ENCODE measurements around the gene DPEP1.
A peak's percentile ranks its signal among the peaks of the same experiment; 100 is the strongest.
"Not testable (repeated sequence)": the region's sequence is repeated elsewhere in the genome, so short reads cannot be mapped to it uniquely, and the experiment has no call there.

DPEP1 gene

DNA sequence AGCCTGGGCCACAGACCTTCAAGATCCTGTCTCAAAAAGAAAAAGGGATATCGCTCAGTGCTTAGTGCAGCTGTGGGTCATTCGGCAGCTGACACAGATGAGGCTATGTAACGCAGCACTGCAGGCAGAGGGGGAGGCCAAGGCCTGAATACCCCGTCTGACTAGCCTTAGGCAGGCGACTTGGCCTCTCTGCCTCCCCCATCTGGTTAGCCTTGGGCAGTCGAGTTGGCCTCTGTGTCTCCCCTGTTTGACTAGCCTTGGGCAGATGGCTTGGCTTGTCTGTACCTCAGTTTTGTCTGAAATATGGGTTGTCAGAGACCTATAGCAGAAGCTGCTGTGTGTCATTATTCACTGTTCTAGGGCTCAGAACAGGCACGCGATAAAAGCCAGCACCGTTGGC lies 54.2 kb downstream of the DPEP1 start:
- H3K36me3 ChIP-seq (ENCODE audit: insufficient read depth, low read length) = peaks cover 31% of the 10 kb centered on the region
- no peaks in the 10 kb centered on the region for H3K27me3 ChIP-seq (ENCODE audit: insufficient read depth, low read length)
- no peak overlapping the region for H3K4me3 ChIP-seq (ENCODE audit: low read length)
- H3K9me3 ChIP-seq (ENCODE audit: low read length) = peaks cover 11% of the 10 kb centered on the region
- no peaks in the 10 kb centered on the region for H3K4me1 ChIP-seq (ENCODE audit: insufficient read depth, low read length)
- no peak overlapping the region for H2AFZ ChIP-seq (ENCODE audit: low read depth, low read length)

DNA sequence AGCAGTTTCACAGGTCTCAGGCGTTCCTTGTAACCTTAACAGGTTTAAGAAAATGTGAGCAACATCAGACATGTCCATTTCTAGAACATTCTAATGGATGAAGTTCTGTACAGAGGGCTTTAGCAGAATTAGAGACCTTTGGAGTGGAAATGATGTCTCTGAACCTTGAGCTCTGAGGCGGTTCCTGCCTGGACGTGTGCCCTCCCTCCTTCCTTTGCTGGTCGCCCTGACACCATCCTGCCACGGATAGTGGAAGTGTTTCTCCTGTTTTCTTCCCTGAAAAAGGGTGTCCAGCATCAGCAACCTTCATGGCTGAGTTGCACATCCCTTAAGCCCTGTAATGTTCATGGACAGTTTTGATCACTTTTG lies 55.3 kb downstream of the DPEP1 start:
- peaks cover 8% of the 10 kb centered on the region for H3K9me3 ChIP-seq (ENCODE audit: low read length)
- H3K36me3 ChIP-seq (ENCODE audit: insufficient read depth, low read length) = peaks cover 22% of the 10 kb centered on the region
- H2AFZ ChIP-seq (ENCODE audit: low read depth, low read length) = no peak overlapping the region
- no peaks in the 10 kb centered on the region for H3K4me1 ChIP-seq (ENCODE audit: insufficient read depth, low read length)
- H3K27me3 ChIP-seq (ENCODE audit: insufficient read depth, low read length) = no peaks in the 10 kb centered on the region
- no peak overlapping the region for H3K4me3 ChIP-seq (ENCODE audit: low read length)

- Histone ChIP-seq H3K36me3 (ENCODE audit: insufficient read depth, low read length) (peaks cover 14% of the 10 kb centered on the region), H3K4me3 (ENCODE audit: low read length) (no peak overlapping the region)
Observed at GRCh38 chr16:89669755-89670154, 56.3 kb downstream of the DPEP1 start.

DNA sequence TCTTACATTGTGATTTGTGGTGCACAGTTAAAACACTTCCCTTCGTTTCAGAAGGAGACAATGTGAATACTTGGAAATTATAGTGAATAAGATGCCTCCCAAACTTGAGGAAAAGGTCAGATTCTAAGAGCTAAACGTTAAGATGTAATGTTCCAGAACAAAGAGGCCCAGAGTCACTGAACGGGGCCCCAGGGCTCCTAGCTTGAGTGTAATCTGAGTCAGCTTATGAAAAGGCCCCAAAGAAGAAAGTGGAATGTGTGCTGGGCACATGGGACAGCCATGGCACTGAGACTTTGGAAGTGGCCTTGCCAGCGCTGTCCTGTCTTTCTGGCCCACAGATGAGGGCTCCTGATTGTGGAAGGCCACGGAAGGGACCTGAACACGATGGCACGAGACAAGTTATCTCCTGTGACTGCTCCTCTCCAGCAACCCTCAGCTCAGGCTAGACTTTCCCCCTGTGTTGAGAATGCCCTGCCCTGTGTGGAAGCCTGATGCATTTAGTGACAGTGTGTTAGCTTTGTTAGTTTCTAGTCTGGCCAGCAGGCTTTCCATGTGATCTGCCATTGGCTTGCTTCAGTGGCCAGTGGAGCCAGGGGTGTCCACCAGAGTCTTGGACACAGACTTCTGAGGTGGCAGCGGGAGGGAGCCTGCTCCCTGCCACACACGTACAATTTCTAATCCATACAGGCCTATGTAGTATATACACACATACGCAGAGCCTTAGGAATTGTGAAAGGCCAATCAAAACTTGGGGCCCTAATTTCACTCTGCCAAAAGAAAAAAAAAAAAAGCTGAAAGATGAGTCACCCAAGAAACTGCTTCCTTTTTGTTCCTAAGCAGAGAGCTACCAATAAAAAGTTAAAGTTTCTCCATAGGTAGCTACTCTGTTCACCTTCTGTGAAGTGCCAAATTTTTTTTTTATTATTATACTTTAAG lies 57.3 kb downstream of the DPEP1 start:
- no peaks in the 10 kb centered on the region for H3K4me1 ChIP-seq (ENCODE audit: insufficient read depth, low read length)
- H3K9me3 ChIP-seq (ENCODE audit: low read length) = peaks cover 3% of the 10 kb centered on the region

More at GRCh38 chr16:89669755-89670154, 56.3 kb downstream of the DPEP1 start:
- Histone ChIP-seq H3K4me1 (ENCODE audit: insufficient read depth, low read length) (no peaks in the 10 kb centered on the region), H3K9me3 (ENCODE audit: low read length) (peaks cover 5% of the 10 kb centered on the region), H3K27me3 (ENCODE audit: insufficient read depth, low read length) (no peaks in the 10 kb centered on the region), H2AFZ (ENCODE audit: low read depth, low read length) (no peak overlapping the region)

GRCh38 chr16:89671565-89671964 lies 58.1 kb downstream of the DPEP1 start:
- H3K4me1 ChIP-seq (ENCODE audit: insufficient read depth, low read length); H3K4me3 ChIP-seq (ENCODE audit: low read length): not testable (repeated sequence)

More for the DNA sequence above, 57.3 kb downstream of the DPEP1 start:
- Histone ChIP-seq H3K36me3 (ENCODE audit: insufficient read depth, low read length) (peaks cover 10% of the 10 kb centered on the region), H3K27me3 (ENCODE audit: insufficient read depth, low read length) (no peaks in the 10 kb centered on the region), H2AFZ (ENCODE audit: low read depth, low read length) (no peak overlapping the region), H3K4me3 (ENCODE audit: low read length) (no peak overlapping the region)

GRCh38 chr16:89672177-89672941 lies 58.9 kb downstream of the DPEP1 start:
- Histone ChIP-seq H3K27me3 (ENCODE audit: insufficient read depth, low read length) (no peaks in the 10 kb centered on the region), H3K4me3 (ENCODE audit: low read length) (no peak overlapping the region), H3K9me3 (ENCODE audit: low read length) (peaks cover 2% of the 10 kb centered on the region), H3K36me3 (ENCODE audit: insufficient read depth, low read length) (peaks cover 10% of the 10 kb centered on the region), H2AFZ (ENCODE audit: low read depth, low read length) (no peak overlapping the region), H3K4me1 (ENCODE audit: insufficient read depth, low read length) (no peaks in the 10 kb centered on the region)

More at GRCh38 chr16:89671565-89671964, 58.1 kb downstream of the DPEP1 start:
- not testable (repeated sequence) for H2AFZ ChIP-seq (ENCODE audit: low read depth, low read length); H3K9me3 ChIP-seq (ENCODE audit: low read length); H3K27me3 ChIP-seq (ENCODE audit: insufficient read depth, low read length)
- H3K36me3 ChIP-seq (ENCODE audit: insufficient read depth, low read length) = peaks cover 10% of the 10 kb centered on the region

GRCh38 chr16:89678258-89678657 lies 64.8 kb downstream of the DPEP1 start:
- Histone ChIP-seq H3K9me3 (ENCODE audit: low read length) (peaks cover 6% of the 10 kb centered on the region), H3K4me1 (ENCODE audit: insufficient read depth, low read length) (no peaks in the 10 kb centered on the region), H3K4me3 (ENCODE audit: low read length) (no peak overlapping the region), H3K36me3 (ENCODE audit: insufficient read depth, low read length) (peaks cover 9% of the 10 kb centered on the region), H2AFZ (ENCODE audit: low read depth, low read length) (no peak overlapping the region), H3K27me3 (ENCODE audit: insufficient read depth, low read length) (no peaks in the 10 kb centered on the region)

GRCh38 chr16:89685916-89686315 lies 72.5 kb downstream of the DPEP1 start:
- H3K4me3 ChIP-seq (ENCODE audit: low read length) = no peak overlapping the region
- H3K9me3 ChIP-seq (ENCODE audit: low read length) = no peaks in the 10 kb centered on the region
- no peak overlapping the region for H2AFZ ChIP-seq (ENCODE audit: low read depth, low read length)
- H3K27me3 ChIP-seq (ENCODE audit: insufficient read depth, low read length) = no peaks in the 10 kb centered on the region
- H3K36me3 ChIP-seq (ENCODE audit: insufficient read depth, low read length) = peaks cover 32% of the 10 kb centered on the region
- H3K4me1 ChIP-seq (ENCODE audit: insufficient read depth, low read length) = peaks cover 9% of the 10 kb centered on the region

DNA sequence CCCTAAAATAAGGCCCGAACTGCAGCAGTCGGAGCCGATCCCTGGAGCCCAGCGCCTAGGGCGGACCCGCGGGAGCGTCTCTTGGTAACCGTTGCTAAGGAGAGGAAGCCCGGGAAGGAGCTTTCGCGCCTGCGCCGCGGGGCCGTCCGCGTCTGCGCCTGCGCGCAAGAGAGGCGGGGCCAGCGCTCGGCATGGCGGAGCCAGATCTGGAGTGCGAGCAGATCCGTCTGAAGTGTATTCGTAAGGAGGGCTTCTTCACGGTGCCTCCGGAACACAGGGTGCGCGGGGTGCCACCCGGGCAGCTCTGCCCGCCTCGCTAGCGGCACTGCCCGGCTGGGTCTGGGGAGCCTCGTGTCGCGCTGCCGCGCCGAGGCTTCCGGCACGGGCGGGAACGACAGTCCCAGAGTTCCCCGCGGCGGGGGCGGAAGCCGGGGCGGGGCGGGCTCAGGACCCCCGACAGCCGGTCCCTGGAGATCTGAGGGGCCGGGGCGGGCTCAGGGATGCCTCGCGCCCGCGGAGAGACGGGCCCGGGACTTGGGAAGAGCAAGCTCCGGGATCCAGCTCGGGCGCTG lies 73.2 kb downstream of the DPEP1 start, which contains the start of gene CDK10:
CDK10 (plus strand) TSS at position 170 of the 572 bp plus-strand sequence; CDS start at position 192, 22 bp downstream.
- peaks cover 37% of the 10 kb centered on the region for H3K36me3 ChIP-seq (ENCODE audit: insufficient read depth, low read length)

GRCh38 chr16:89687092-89687940 lies 73.9 kb downstream of the DPEP1 start:
- Histone ChIP-seq H3K4me1 (ENCODE audit: insufficient read depth, low read length) (peaks cover 9% of the 10 kb centered on the region), H3K4me3 (ENCODE audit: low read length) (peak overlapping the region; percentile 85), H3K27me3 (ENCODE audit: insufficient read depth, low read length) (no peaks in the 10 kb centered on the region), H3K9me3 (ENCODE audit: low read length) (no peaks in the 10 kb centered on the region), H3K36me3 (ENCODE audit: insufficient read depth, low read length) (peaks cover 42% of the 10 kb centered on the region), H2AFZ (ENCODE audit: low read depth, low read length) (peak overlapping the region; percentile 75)

More for the DNA sequence above, 73.2 kb downstream of the DPEP1 start, which contains the start of gene CDK10:
- no peaks in the 10 kb centered on the region for H3K27me3 ChIP-seq (ENCODE audit: insufficient read depth, low read length)
- peaks cover 9% of the 10 kb centered on the region for H3K4me1 ChIP-seq (ENCODE audit: insufficient read depth, low read length)
- H2AFZ ChIP-seq (ENCODE audit: low read depth, low read length) = peak within 1 kb of the TSS; percentile 75
- no peaks in the 10 kb centered on the region for H3K9me3 ChIP-seq (ENCODE audit: low read length)
- peak within 1 kb of the TSS; percentile 85 for H3K4me3 ChIP-seq (ENCODE audit: low read length)
